Measurements from ENCODE around the gene DTNBP1. TPM values are rescaled to one million over a fixed set of nuclear protein-coding genes. Genes with fewer than 3 reads are reported as not detected.

Gene DTNBP1
- total and polyA plus RNA-seq, 2 donors (not counting 1 experiment from before 2014, with no cell fraction given): 9.9 to 13.6 TPM

GRCh38 chr6:15506066-15506465, 156.8 kb downstream of the DTNBP1 start:
- Histone ChIP-seq H4K20me1 (ENCODE audit: control insufficient read depth, extremely low read depth, insufficient read depth, low read length) (no peaks in the 10 kb centered on the region), H3K9ac (ENCODE audit: insufficient read depth, low read length) (no peak overlapping the region)
- no peak for DNase-seq (ENCODE audit: low read depth in 2 of 2)

GRCh38 chr6:15505463-15505918, 157.3 kb downstream of the DTNBP1 start:
- TF ChIP-seq CTCF (conservative IDR thresholded peaks at IDR 0.05 in 1 of 2, IDR thresholded peaks at IDR 0.05 in 1 of 2; ENCODE audit: low read depth in 1 of 2, low read length in 2 of 2) (no peak), EZH2 (IDR thresholded peaks at IDR 0.05; ENCODE audit: low read length, missing control alignments) (no peak)
- H3K9ac ChIP-seq (ENCODE audit: insufficient read depth, low read length): peak overlapping the region; percentile 9
- H2AFZ ChIP-seq (ENCODE audit: low read length): no peak overlapping the region
- no peaks in the 10 kb centered on the region for H3K79me2 ChIP-seq (ENCODE audit: control insufficient read depth, insufficient read depth, low read length)
- peaks cover 7% of the 10 kb centered on the region for H3K4me1 ChIP-seq (ENCODE audit: control insufficient read depth, extremely low read depth, insufficient read depth, low read length)
- no peak for DNase-seq (ENCODE audit: low read depth in 2 of 2)
- peak overlapping the region; percentile 67 for H3K27ac ChIP-seq (ENCODE audit: insufficient read depth, low read length)
- peak overlapping the region; percentile 51 for H3K4me2 ChIP-seq (ENCODE audit: extremely low read depth, insufficient read depth, low read length)
- H3K9me3 ChIP-seq (ENCODE audit: control insufficient read depth, insufficient read depth, low read depth, low read length): no peaks in the 10 kb centered on the region
- H3K36me3 ChIP-seq (ENCODE audit: control insufficient read depth, insufficient read depth, low read length): peaks cover 1% of the 10 kb centered on the region
- H4K20me1 ChIP-seq (ENCODE audit: control insufficient read depth, extremely low read depth, insufficient read depth, low read length): no peaks in the 10 kb centered on the region
- no peaks in the 10 kb centered on the region for H3K27me3 ChIP-seq (ENCODE audit: control insufficient read depth, insufficient read depth, low read length)
- peak overlapping the region in 2 of 4 experiments; percentile 12 to 48 for H3K4me3 ChIP-seq (replicated peaks in 1 of 4; ENCODE audit: control extremely low read depth in 1 of 4, insufficient read depth in 1 of 4, low read depth in 3 of 4, low read length in 4 of 4)

More at GRCh38 chr6:15506066-15506465, 156.8 kb downstream of the DTNBP1 start:
- Histone ChIP-seq H3K27me3 (ENCODE audit: control insufficient read depth, insufficient read depth, low read length) (no peaks in the 10 kb centered on the region), H2AFZ (ENCODE audit: low read length) (no peak overlapping the region), H3K4me1 (ENCODE audit: control insufficient read depth, extremely low read depth, insufficient read depth, low read length) (peaks cover 7% of the 10 kb centered on the region), H3K9me3 (ENCODE audit: control insufficient read depth, insufficient read depth, low read depth, low read length) (no peaks in the 10 kb centered on the region), H3K4me3 (replicated peaks in 1 of 4; ENCODE audit: control extremely low read depth in 1 of 4, insufficient read depth in 1 of 4, low read depth in 3 of 4, low read length in 4 of 4) (no peak overlapping the region), H3K27ac (ENCODE audit: insufficient read depth, low read length) (no peak overlapping the region), H3K36me3 (ENCODE audit: control insufficient read depth, insufficient read depth, low read length) (peaks cover 1% of the 10 kb centered on the region), H3K4me2 (ENCODE audit: extremely low read depth, insufficient read depth, low read length) (no peak overlapping the region), H3K79me2 (ENCODE audit: control insufficient read depth, insufficient read depth, low read length) (no peaks in the 10 kb centered on the region)
- TF ChIP-seq CTCF (conservative IDR thresholded peaks at IDR 0.05 in 1 of 2, IDR thresholded peaks at IDR 0.05 in 1 of 2; ENCODE audit: low read depth in 1 of 2, low read length in 2 of 2) (no peak), EZH2 (IDR thresholded peaks at IDR 0.05; ENCODE audit: low read length, missing control alignments) (no peak)

GRCh38 chr6:15504581-15505350, 158.1 kb downstream of the DTNBP1 start:
- H4K20me1 ChIP-seq (ENCODE audit: control insufficient read depth, extremely low read depth, insufficient read depth, low read length): no peaks in the 10 kb centered on the region
- no peaks in the 10 kb centered on the region for H3K27me3 ChIP-seq (ENCODE audit: control insufficient read depth, insufficient read depth, low read length)
- peaks cover 1% of the 10 kb centered on the region for H3K36me3 ChIP-seq (ENCODE audit: control insufficient read depth, insufficient read depth, low read length)
- H3K9ac ChIP-seq (ENCODE audit: insufficient read depth, low read length): peak overlapping the region; percentile 18
- peak overlapping the region; percentile 67 for H3K27ac ChIP-seq (ENCODE audit: insufficient read depth, low read length)
- H2AFZ ChIP-seq (ENCODE audit: low read length): no peak overlapping the region
- TF ChIP-seq EZH2 (IDR thresholded peaks at IDR 0.05; ENCODE audit: low read length, missing control alignments): no peak
- TF ChIP-seq CTCF (conservative IDR thresholded peaks at IDR 0.05 in 1 of 2, IDR thresholded peaks at IDR 0.05 in 1 of 2; ENCODE audit: low read depth in 1 of 2, low read length in 2 of 2): no peak
- H3K79me2 ChIP-seq (ENCODE audit: control insufficient read depth, insufficient read depth, low read length): no peaks in the 10 kb centered on the region
- peaks cover 7% of the 10 kb centered on the region for H3K4me1 ChIP-seq (ENCODE audit: control insufficient read depth, extremely low read depth, insufficient read depth, low read length)
- peak overlapping the region; percentile 78 for H3K4me2 ChIP-seq (ENCODE audit: extremely low read depth, insufficient read depth, low read length)
- no peaks in the 10 kb centered on the region for H3K9me3 ChIP-seq (ENCODE audit: control insufficient read depth, insufficient read depth, low read depth, low read length)
- peak; percentile 96 to 97 for DNase-seq (ENCODE audit: low read depth in 2 of 2)
- peak overlapping the region; percentile 6 to 48 (median 22) for H3K4me3 ChIP-seq (replicated peaks in 1 of 4; ENCODE audit: control extremely low read depth in 1 of 4, insufficient read depth in 1 of 4, low read depth in 3 of 4, low read length in 4 of 4)
